ENCODE data around the gene ZNF277.
A peak's percentile ranks its signal among the peaks of the same experiment; 100 is the strongest.

Gene ZNF277

DNA sequence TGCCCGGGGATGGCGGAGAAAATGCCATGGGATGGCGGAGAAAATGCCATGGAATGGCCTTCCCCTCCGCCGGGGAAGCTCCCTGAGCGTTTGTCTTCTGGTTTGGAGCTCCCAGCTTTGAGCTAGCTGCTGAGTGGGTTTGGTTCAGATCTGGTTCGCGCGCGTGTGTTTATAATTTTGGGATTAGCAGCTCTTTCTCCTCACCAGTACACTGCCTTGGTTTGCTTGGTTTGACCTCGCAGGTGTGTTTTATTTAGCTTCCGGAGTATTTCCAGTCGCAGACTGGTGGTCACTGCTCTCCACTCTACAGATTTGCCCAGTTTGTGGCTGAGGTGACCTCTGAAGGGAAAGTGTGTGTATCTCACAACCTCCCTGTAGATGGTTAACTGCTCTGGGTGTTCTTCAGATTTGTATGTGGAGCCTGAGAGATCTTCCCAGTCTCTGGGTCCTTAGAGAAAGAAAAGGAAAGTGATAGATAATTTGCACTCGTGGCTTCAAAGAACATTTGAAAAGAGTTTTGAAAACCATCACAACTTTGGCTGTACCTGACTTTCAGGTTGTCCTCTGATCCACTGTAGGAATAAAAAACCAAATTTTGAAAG lies 597 bp downstream of the ZNF277 start:
- DNase-seq (ENCODE audit: low read depth), result peak; percentile 35
- H3K4me3 ChIP-seq (ENCODE audit: low read depth, low read length), result peak overlapping the region; percentile 93
- TF ChIP-seq, protein P1, sequence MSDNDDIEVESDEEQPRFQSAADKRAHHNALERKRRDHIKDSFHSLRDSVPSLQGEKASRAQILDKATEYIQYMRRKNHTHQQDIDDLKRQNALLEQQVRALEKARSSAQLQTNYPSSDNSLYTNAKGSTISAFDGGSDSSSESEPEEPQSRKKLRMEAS (IDR thresholded peaks at IDR 0.05; ENCODE audit: low read depth, low read length), result no peak

DNA sequence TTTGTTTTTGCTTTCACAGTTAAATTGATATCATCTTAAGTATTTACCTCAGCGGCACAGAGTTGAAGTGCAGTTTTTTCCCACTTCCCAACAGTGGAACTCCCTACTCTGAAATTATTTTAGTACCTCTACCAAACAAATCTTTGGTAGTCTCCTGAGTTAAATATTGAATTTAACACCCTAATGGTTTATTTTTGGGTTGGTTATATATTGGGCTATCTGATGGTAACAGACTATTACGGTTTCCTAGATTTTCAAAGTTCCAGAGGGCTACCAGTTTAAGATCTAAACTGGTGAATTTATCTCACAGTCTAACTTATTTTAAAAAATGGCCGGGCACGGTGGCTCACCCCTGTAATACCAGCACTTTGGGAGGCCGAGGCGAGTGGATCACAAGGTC lies 1.3 kb downstream of the ZNF277 start:
- H3K4me3 ChIP-seq (ENCODE audit: low read depth, low read length), result peak overlapping the region; percentile 93
- no peak for TF ChIP-seq POLR2A (IDR thresholded peaks at IDR 0.05; ENCODE audit: extremely low read depth, insufficient read length)
- TF ChIP-seq MYC (IDR thresholded peaks at IDR 0.05; ENCODE audit: low read depth, low read length), result no peak
- TF ChIP-seq, protein P1 (IDR thresholded peaks at IDR 0.05; ENCODE audit: low read depth, low read length), result no peak
- TF ChIP-seq, protein P2, sequence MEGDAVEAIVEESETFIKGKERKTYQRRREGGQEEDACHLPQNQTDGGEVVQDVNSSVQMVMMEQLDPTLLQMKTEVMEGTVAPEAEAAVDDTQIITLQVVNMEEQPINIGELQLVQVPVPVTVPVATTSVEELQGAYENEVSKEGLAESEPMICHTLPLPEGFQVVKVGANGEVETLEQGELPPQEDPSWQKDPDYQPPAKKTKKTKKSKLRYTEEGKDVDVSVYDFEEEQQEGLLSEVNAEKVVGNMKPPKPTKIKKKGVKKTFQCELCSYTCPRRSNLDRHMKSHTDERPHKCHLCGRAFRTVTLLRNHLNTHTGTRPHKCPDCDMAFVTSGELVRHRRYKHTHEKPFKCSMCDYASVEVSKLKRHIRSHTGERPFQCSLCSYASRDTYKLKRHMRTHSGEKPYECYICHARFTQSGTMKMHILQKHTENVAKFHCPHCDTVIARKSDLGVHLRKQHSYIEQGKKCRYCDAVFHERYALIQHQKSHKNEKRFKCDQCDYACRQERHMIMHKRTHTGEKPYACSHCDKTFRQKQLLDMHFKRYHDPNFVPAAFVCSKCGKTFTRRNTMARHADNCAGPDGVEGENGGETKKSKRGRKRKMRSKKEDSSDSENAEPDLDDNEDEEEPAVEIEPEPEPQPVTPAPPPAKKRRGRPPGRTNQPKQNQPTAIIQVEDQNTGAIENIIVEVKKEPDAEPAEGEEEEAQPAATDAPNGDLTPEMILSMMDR (IDR thresholded peaks at IDR 0.05; ENCODE audit: low read depth, low read length), result no peak
- no peak for DNase-seq (ENCODE audit: low read depth)

DNA sequence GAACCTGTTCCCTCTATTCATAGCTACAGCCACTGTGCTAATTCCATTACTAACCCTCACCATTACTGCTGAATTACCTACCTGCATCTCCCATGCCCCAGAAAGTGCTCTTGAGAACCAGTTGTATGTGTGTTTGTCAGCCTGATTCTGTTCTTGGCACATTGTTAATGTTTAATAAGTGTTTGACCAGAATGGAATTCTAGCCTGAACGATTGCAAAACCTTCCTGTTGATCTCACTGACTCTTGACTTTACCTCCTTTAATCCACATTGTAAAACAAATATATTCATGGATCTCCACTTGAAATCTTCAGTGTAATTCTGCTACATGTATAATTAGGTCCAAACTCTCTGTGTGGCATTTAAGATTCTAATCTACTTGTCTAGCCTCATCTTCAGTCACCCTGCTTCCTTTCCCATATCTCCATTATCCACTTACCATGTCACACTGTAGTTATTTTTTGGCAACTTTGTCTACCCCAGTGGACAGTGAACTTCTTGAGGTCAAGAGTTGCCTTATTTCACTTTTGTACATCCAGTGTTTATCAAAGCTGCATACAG lies 4.9 kb downstream of the ZNF277 start:
- no peak overlapping the region for H3K4me3 ChIP-seq (ENCODE audit: low read depth, low read length)
- DNase-seq (ENCODE audit: low read depth), result no peak
- TF ChIP-seq, protein P2 (IDR thresholded peaks at IDR 0.05; ENCODE audit: low read depth, low read length), result no peak
- no peak for TF ChIP-seq MYC (IDR thresholded peaks at IDR 0.05; ENCODE audit: low read depth, low read length)
- TF ChIP-seq, protein P1 (IDR thresholded peaks at IDR 0.05; ENCODE audit: low read depth, low read length), result no peak
- no peak for TF ChIP-seq POLR2A (IDR thresholded peaks at IDR 0.05; ENCODE audit: extremely low read depth, insufficient read length)

DNA sequence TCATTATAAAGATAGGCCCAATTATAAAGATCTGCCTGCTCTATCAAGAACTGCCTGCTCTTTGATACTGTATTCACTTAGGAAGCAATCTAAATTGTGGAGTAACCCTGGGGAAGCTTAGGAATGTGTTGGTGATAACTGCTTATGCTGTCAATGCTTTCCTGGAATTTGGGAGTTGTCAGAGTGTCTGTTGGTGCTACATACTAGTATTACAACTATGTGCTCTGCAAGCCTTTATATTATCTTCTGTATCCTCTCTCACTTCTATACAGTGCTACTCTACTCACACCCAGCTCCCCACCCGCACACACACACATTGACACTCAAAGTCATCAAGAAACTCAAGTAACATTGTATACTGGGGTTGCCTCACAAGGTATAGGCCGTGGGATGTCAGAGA lies 6.1 kb downstream of the ZNF277 start:
- no peak for TF ChIP-seq MYC (IDR thresholded peaks at IDR 0.05; ENCODE audit: low read depth, low read length)
- no peak for TF ChIP-seq POLR2A (IDR thresholded peaks at IDR 0.05; ENCODE audit: extremely low read depth, insufficient read length)
- TF ChIP-seq, protein P2 (IDR thresholded peaks at IDR 0.05; ENCODE audit: low read depth, low read length), result no peak
- TF ChIP-seq, protein P1 (IDR thresholded peaks at IDR 0.05; ENCODE audit: low read depth, low read length), result no peak
- no peak overlapping the region for H3K4me3 ChIP-seq (ENCODE audit: low read depth, low read length)
- DNase-seq (ENCODE audit: low read depth), result no peak

DNA sequence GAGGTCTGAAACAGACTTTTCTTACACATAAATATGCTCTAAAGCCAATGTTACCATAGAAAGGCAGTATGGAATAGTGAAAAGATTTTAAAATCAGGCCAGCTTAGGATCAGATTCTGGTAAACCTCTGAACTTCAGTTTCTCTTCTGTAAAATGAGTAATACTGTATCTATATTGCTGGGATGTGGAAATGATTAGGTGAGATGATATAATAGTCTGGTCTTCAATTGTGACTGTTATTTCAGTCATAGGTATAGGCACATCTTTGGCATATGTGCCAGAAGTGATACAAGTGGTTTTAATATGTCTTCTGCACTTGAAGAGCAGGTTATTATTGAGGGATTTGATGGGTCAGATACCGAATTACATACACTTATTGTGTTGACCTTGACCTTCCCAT lies 7.2 kb downstream of the ZNF277 start:
- no peak overlapping the region for H3K4me3 ChIP-seq (ENCODE audit: low read depth, low read length)
- TF ChIP-seq, protein P2 (IDR thresholded peaks at IDR 0.05; ENCODE audit: low read depth, low read length), result no peak
- TF ChIP-seq, protein P1 (IDR thresholded peaks at IDR 0.05; ENCODE audit: low read depth, low read length), result no peak
- no peak for TF ChIP-seq POLR2A (IDR thresholded peaks at IDR 0.05; ENCODE audit: extremely low read depth, insufficient read length)
- no peak for TF ChIP-seq MYC (IDR thresholded peaks at IDR 0.05; ENCODE audit: low read depth, low read length)
- DNase-seq (ENCODE audit: low read depth), result no peak

DNA sequence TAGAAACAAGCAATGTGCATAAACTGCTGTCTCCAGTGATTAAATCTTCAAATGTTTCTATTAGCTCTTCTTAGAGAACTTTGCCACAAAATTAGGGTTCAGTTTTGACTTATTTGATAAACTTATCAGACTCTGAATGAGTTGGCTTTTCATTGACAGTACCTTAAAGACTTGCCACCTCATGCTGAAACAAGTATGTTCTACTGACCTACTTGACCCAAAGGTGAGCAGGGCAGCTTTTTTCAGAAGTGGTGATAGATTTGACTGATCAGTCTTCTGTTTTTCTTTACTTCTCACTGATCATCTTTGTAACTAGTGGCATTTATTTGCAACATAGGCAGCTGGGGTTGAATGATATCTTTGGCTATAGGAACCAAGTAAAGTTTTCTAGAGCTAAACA lies 7.8 kb downstream of the ZNF277 start:
- TF ChIP-seq POLR2A (IDR thresholded peaks at IDR 0.05; ENCODE audit: extremely low read depth, insufficient read length), result no peak
- TF ChIP-seq, protein P2 (IDR thresholded peaks at IDR 0.05; ENCODE audit: low read depth, low read length), result no peak
- no peak for TF ChIP-seq MYC (IDR thresholded peaks at IDR 0.05; ENCODE audit: low read depth, low read length)
- TF ChIP-seq, protein P1 (IDR thresholded peaks at IDR 0.05; ENCODE audit: low read depth, low read length), result no peak
- no peak overlapping the region for H3K4me3 ChIP-seq (ENCODE audit: low read depth, low read length)
- no peak for DNase-seq (ENCODE audit: low read depth)
